NT2/D1 (cell line): ENCODE measurements around the gene RPL12.

Source experiments
- DNase-seq: peaks from one replicate; pipeline ENCODE4 v3.0.0-alpha.2; 2011; ENCODE audit warnings: low read depth, low spot score
- H3K27me3 ChIP-seq: 2 replicates; pipeline ENCODE4 v1.6.0; 2011; ENCODE audit warnings: mild to moderate bottlenecking; ENCODE audit not compliant: insufficient read length, insufficient read depth
- H3K36me3 ChIP-seq: 2 replicates; pipeline ENCODE4 v1.6.1; 2011; ENCODE audit warnings: mild to moderate bottlenecking, low read length, mixed read lengths; ENCODE audit not compliant: insufficient read depth, insufficient read length
- H3K4me1 ChIP-seq: 2 replicates; pipeline ENCODE4 v1.5.1; 2011; ENCODE audit not compliant: insufficient read depth, insufficient read length
- H3K4me3 ChIP-seq: 2 replicates; pipeline ENCODE4 v1.5.1; 2011; ENCODE audit warnings: low read depth; ENCODE audit not compliant: insufficient read length
- H3K9ac ChIP-seq: 2 replicates; pipeline ENCODE4 v1.6.0; 2011; ENCODE audit warnings: low read depth; ENCODE audit not compliant: insufficient read length
- H3K9me3 ChIP-seq: 2 replicates; pipeline ENCODE4 v1.5.1; 2011; ENCODE audit warnings: mild to moderate bottlenecking, low read length; ENCODE audit not compliant: insufficient read depth
- SUZ12 ChIP-seq: IDR thresholded peaks from 2 replicates; pipeline ENCODE4 v1.6.1; 2011; ENCODE audit not compliant: insufficient read length, insufficient read depth; ENCODE audit errors: extremely low read depth
- YY1 ChIP-seq: IDR thresholded peaks from 2 replicates; pipeline ENCODE4 v1.6.1; 2011; ENCODE audit not compliant: insufficient read length, insufficient read depth
- ZNF274 ChIP-seq: IDR thresholded peaks from 2 replicates; pipeline ENCODE4 v1.6.1; 2011; ENCODE audit warnings: mild to moderate bottlenecking, low read depth, low read length

The RPL12 gene

GRCh38 chr9:127399736-127400269 is 51.4 kb downstream of the RPL12 start:
- Histone ChIP-seq H3K27me3 (peaks cover 14% of the 10 kb centered on the region), H3K9ac (no peak overlapping the region), H3K36me3 (peaks cover 63% of the 10 kb centered on the region), H3K9me3 (no peaks in the 10 kb centered on the region), H3K4me3 (no peak overlapping the region), H3K4me1 (peaks cover 8% of the 10 kb centered on the region)
- TF ChIP-seq SUZ12 = no peak
- TF ChIP-seq YY1 = no peak
- no peak for DNase-seq

GRCh38 chr9:127398715-127399400 is 52.3 kb downstream of the RPL12 start:
- DNase-seq = no peak
- Histone ChIP-seq H3K4me3 (peak overlapping the region; percentile 81), H3K4me1 (peaks cover 10% of the 10 kb centered on the region), H3K9me3 (no peaks in the 10 kb centered on the region), H3K36me3 (peaks cover 54% of the 10 kb centered on the region), H3K27me3 (peaks cover 16% of the 10 kb centered on the region), H3K9ac (peak overlapping the region; percentile 92)
- TF ChIP-seq YY1 (no peak), SUZ12 (no peak), ZNF274 (no peak)

- peaks cover 48% of the 10 kb centered on the region for H3K36me3 ChIP-seq
- H3K4me1 ChIP-seq = peaks cover 10% of the 10 kb centered on the region
- DNase-seq = no peak
- peak overlapping the region; percentile 81 for H3K4me3 ChIP-seq
- peaks cover 16% of the 10 kb centered on the region for H3K27me3 ChIP-seq
- peak overlapping the region; percentile 92 for H3K9ac ChIP-seq
- TF ChIP-seq YY1 (no peak), ZNF274 (no peak), SUZ12 (no peak)
- no peaks in the 10 kb centered on the region for H3K9me3 ChIP-seq
Observed at GRCh38 chr9:127398275-127398647, 52.9 kb downstream of the RPL12 start.
